HEK293T (cell line): ENCODE results near the gene VTI1A.
"Not testable (repeated sequence)": the region's sequence is repeated elsewhere in the genome, so short reads cannot be mapped to it uniquely, and the experiment has no call there.

Experiments
- FOXK2 ChIP-seq: fragments of 450-650 bp; IDR thresholded peaks from 2 replicates; pipeline ENCODE4 v1.6.1; 2016; ENCODE audit warnings: mild to moderate bottlenecking
- NFRKB ChIP-seq: fragments of 450-650 bp; IDR thresholded peaks from 2 replicates; pipeline ENCODE4 v1.6.1; 2016; ENCODE audit warnings: mild to moderate bottlenecking, moderate library complexity
- TARDBP ChIP-seq: fragments of 450-650 bp; IDR thresholded peaks from 2 replicates; pipeline ENCODE4 v1.6.1; 2016

DNA sequence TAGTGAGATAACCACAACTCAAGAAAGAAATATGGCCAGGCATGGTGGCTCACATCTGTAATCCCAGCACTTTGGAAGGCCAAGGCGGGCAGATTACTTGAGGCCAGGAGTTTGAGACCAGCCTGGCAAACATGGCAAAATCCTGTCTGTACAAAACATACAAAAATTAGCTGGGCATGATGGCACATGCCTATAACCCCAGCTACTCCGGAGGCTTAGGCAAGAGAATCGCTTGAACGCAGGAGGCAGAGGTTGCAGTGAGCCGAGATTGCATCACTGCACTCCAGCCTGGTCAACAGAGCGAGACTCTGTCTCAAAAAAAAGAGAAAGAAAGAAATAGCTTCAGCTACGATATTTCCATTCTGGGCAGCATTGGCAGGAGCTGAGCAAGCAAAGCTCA is 143.8 kb downstream of the VTI1A start:
- not testable (repeated sequence) for TF ChIP-seq TARDBP, NFRKB, FOXK2
